GM19023 (cell line): Measurements from ENCODE around the gene OR2A2.
A peak's percentile ranks its signal among the peaks of the same experiment; 100 is the strongest.
"Not testable (repeated sequence)": the region's sequence is repeated elsewhere in the genome, so short reads cannot be mapped to it uniquely, and the experiment has no call there.

Experiments used
- ATAC-seq: cut with Tn5 transposase; IDR thresholded peaks from one replicate; pipeline ENCODE4 v1.9.1; 2021; ENCODE audit warnings: mild to moderate bottlenecking, moderate library complexity; ENCODE audit not compliant: unreplicated experiment

Gene OR2A2

DNA sequence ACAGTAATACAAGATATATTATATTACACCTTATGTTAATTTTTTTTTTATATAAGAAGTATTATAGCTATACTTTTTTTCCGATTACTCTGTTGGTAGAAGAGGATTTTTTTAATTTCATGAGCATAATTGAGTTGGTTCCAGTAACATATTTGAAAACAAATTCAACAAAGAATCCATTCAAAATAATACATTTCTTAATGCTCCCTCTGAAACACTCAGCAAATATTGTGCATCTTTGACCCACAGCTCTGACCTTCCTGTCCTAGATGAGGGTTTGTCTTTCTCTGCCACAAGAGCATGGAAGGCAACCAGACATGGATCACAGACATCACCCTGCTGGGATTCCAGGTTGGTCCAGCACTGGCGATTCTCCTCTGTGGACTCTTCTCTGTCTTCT lies at the start of gene OR2A2:
TSS of gene OR2A2 (plus strand) at position 301 of the 400 bp plus-strand sequence. CDS start at position 301, 0 bp downstream.
- ATAC-seq = no peak

GRCh38 chr7:144063710-144064109 lies 45.7 kb upstream of the OR2A2 start:
- ATAC-seq = no peak

DNA sequence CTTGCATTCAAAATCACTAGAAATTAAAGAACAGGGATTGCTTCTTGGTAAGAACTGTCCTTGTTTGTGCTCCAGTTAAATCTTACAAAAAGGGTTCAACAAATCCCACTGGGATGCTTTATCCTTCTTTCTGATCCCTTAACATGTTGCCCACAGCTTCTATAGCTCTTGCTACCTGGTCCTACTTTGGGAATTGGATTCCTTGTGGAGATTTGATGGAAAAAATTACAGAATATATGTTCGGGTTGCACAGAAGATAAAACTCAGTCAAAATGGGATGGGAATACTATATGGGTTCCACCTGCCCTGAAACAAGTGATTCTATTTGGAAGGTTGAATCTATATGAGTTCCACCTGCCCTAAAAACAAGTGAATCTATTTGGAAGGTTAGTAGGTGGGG lies 39.9 kb upstream of the OR2A2 start, which contains the start of gene OR2A25:
TSS of gene OR2A25 (plus strand) at position 301 of the 400 bp plus-strand sequence. CDS start 4,409 bp downstream, outside the sequence.
- no peak for ATAC-seq

GRCh38 chr7:144069953-144070352 lies 39.4 kb upstream of the OR2A2 start:
- ATAC-seq = no peak

GRCh38 chr7:144074374-144074773 lies 35.0 kb upstream of the OR2A2 start:
- ATAC-seq = no peak

DNA sequence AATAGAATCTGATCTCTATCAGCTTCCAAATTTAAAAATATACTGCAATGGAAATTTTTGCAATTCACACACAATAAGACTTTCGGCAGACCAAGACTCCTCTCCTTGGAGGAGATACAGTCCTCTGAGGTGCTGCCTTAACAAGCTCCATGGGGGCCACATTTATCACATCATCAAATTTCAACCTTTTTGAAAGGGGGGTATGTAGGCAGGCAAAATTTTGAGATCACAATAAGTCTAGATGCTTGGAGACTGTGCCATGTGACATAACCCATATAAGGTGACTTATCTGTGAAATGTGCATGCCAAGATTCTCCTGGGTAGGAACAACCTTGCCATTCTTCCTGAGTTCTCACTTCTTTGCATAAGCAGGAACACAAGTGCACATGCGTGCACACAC lies 23.4 kb upstream of the OR2A2 start, which contains the start of gene OR2A12:
TSS of gene OR2A12 (plus strand) at position 301 of the 400 bp plus-strand sequence. CDS start 8,830 bp downstream, outside the sequence.
- no peak for ATAC-seq

- no peak for ATAC-seq
These were observed 22.7 kb upstream of the OR2A2 start for GRCh38 chr7:144086730-144087129.

DNA sequence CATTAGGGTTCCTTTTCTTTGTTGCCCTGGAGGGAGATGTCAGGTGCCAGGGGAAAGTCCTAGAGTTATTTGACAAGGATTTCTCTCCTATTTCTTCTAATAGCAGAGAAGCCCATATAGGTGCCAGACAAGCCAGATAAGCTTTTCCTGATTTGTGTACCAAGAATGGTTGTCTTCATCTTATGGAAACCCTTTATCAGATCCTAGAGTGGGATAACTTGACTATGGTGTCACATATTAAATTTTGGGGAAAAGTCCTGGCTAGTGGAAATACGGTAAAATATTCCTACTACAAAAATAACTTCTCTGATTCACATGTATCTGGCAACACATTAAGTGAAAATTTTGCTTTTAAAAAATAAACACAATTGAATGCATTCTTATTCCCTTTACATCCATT lies 22.2 kb upstream of the OR2A2 start:
- no peak for ATAC-seq

GRCh38 chr7:144090667-144091066 lies 18.7 kb upstream of the OR2A2 start:
- ATAC-seq = no peak

GRCh38 chr7:144098776-144099175 lies 10.6 kb upstream of the OR2A2 start:
- no peak for ATAC-seq

GRCh38 chr7:144100607-144101006 lies 8.8 kb upstream of the OR2A2 start:
- ATAC-seq = no peak

DNA sequence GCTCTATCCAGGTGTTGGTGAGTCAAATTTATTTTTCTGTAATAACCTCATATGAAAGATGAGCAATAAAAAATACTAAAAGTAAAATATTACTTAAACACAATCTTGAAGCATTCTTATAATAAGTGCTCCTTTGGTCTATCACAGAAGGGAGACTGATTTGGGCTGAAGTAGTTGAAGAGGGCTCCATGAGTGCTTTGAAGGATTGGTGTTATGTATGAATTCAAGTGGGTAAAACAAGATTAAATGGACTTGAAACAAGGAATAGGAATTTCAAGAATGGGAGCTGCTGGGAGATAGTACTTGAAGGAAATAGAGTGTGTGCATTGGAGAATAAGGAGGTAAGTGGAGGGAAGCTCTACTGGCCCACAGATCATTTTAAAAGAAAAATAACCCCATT lies 7.3 kb upstream of the OR2A2 start:
- no peak for ATAC-seq

- no peak for ATAC-seq
These were observed 4.2 kb upstream of the OR2A2 start for GRCh38 chr7:144105211-144105610.

DNA sequence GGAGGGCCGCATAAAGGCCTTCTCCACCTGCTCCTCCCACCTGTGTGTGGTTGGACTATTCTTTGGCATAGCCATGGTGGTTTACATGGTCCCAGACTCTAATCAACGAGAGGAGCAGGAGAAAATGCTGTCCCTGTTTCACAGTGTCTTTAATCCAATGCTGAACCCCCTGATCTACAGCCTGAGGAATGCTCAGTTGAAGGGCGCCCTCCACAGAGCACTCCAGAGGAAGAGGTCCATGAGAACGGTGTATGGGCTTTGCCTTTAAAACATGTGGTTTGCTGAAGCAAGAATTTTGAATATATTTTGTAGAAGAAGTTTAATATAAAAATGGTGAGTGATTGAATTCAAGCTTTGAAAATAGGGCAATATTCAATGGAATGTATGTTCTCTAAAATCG lies 889 bp downstream of the OR2A2 start:
- ATAC-seq = no peak

- no peak for ATAC-seq
These were observed 4.3 kb downstream of the OR2A2 start for GRCh38 chr7:144113651-144114050.

- ATAC-seq = no peak
These were observed 9.0 kb downstream of the OR2A2 start for GRCh38 chr7:144118341-144118740.

DNA sequence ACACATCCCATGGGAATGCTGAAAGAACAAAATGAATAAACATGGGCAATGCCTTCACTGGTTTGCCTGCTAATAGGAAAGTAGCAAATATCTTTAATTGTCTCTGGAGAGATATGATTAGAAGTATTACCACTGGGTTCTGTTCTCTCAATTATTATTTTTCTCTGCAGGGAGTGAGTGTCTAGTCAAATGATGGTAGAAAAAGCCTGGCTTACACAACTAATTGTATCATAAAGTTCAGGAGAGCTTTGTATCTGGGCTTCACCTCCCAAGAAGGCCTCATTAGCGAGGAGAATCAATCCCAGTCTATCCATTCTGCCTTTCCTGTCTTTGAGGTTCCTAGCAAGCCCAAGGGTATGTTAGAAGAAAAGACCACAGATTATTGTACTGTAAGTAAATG lies 13.5 kb downstream of the OR2A2 start, which contains the start of gene OR2A14:
TSS of gene OR2A14 (plus strand) at position 301 of the 400 bp plus-strand sequence. CDS start 5,937 bp downstream, outside the sequence.
- ATAC-seq = no peak

DNA sequence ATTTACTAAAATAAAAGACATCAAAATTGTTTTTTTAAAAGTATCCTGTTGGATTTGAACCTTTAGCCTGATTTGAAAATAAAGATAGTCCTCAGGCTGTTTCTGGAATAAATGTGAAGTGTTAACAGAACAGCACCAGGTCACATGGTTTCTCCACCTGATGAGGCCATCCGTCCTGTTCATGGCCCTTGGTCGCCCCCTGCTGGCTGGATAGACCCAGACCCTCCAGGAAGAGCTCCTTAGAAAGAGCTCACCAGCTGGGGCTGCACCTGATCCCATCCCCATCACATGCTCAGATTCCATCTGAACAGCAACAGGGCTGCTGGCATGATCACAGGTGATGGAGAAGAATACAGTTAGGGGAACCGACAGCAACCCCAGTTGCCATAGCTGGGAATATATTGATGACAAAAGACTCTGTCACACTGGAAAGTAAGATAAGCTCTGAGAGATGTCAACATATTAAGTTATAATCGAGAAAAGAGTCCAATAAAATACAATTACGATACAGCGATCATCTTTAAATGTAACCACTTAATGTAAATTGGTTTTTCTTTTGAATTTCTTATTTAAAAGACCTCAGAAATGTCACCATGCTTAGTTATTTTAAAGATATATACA lies 18.4 kb downstream of the OR2A2 start:
- ATAC-seq = peak; percentile 100

GRCh38 chr7:144129601-144130000 lies 20.2 kb downstream of the OR2A2 start:
- not testable (repeated sequence) for ATAC-seq

- ATAC-seq = no peak
These were observed 21.3 kb downstream of the OR2A2 start for GRCh38 chr7:144130730-144131129.

DNA sequence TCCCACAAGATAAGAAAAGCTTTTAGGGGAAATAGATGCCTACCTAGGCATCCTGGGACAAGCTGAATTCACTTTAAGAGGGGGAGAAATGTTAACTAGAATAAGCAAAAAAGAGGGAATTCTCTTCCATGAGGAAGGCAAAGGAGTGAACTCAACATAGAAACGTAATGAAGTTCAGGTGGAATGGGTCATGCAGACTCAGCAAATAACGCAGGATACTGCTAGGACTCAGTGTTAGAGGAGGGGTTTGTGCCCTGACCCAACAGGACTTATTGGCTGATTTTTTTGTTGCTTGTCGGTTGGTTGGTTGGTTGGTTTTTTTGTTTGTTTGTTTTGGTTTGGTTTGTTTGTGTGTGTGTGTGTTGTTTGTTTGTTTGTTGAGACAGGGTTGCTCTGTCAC lies 22.9 kb downstream of the OR2A2 start:
- no peak for ATAC-seq

- no peak for ATAC-seq
These were observed 23.9 kb downstream of the OR2A2 start for GRCh38 chr7:144133307-144133706.

GRCh38 chr7:144134116-144134515 lies 24.7 kb downstream of the OR2A2 start:
- ATAC-seq = no peak
